GM12864 (cell line): Measurements from ENCODE around the gene LY6G6C.

Experiments
- DNase-seq: peaks from one replicate; pipeline ENCODE4 v3.0.0-alpha.2; 2011; ENCODE audit warnings: low read depth
- H3K4me3 ChIP-seq: 2 replicates; pipeline ENCODE4 v1.5.1; 2011; ENCODE audit warnings: mild to moderate bottlenecking, low read depth, low read length, control low read depth
- TF ChIP-seq, protein P1 (sequence below): IDR thresholded peaks from 2 replicates; pipeline ENCODE4 v1.5.1; 2011; ENCODE audit warnings: low read depth, mild to moderate bottlenecking, moderate library complexity, low read length, control low read depth, inconsistent platforms; ENCODE audit errors: missing control alignments

LY6G6C gene

DNA sequence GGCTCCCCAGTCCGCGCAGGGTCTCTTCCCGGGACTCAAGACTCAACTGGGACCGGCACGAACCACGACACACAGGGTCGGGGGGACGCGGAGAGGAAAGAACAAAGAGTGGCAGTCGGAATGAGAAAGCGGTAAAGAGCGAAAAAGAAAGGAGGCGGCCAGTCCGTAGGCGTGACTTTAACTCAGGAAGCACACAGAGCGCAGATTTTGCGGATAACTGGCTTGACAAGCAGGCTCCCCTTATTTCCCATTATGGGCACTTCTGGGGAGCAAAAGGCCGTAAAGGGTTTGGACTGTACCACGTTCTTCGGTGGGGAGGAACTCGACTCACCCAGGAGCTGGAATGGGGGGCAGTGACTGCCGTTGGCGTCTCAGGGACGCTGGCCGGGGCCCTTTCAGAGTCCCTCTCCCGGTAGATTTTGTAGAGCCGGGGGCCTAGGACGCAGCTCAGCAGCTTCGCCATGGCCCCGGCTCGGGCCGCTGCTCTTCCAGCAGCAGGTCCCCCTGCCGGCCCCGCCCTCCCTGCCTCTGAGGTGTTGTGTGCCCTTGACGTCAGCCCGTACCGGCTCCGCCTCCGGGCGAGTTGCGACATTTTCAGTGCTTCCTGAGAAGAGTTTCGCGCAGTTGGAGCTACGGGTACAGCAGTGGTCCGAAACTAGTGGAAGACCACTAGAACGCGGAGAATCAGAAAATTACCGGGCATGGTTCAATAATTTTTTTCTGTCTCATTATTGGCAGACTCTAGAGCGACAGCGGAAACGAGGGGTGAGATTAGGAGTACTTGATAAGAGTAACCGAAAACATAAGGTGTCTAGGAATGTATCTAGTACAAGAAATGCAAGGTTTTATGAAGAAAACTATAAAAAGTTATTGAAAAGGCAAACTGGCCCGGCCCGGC, 18.5 kb downstream of the LY6G6C start, which contains the start of gene ABHD16A:
Gene ABHD16A (minus strand): TSS at position 506 of the 898 bp plus-strand sequence. CDS start 43 bp downstream, at position 463.
- DNase-seq, result peak; percentile 96
- TF ChIP-seq, protein P1, sequence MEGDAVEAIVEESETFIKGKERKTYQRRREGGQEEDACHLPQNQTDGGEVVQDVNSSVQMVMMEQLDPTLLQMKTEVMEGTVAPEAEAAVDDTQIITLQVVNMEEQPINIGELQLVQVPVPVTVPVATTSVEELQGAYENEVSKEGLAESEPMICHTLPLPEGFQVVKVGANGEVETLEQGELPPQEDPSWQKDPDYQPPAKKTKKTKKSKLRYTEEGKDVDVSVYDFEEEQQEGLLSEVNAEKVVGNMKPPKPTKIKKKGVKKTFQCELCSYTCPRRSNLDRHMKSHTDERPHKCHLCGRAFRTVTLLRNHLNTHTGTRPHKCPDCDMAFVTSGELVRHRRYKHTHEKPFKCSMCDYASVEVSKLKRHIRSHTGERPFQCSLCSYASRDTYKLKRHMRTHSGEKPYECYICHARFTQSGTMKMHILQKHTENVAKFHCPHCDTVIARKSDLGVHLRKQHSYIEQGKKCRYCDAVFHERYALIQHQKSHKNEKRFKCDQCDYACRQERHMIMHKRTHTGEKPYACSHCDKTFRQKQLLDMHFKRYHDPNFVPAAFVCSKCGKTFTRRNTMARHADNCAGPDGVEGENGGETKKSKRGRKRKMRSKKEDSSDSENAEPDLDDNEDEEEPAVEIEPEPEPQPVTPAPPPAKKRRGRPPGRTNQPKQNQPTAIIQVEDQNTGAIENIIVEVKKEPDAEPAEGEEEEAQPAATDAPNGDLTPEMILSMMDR, result no peak

DNA sequence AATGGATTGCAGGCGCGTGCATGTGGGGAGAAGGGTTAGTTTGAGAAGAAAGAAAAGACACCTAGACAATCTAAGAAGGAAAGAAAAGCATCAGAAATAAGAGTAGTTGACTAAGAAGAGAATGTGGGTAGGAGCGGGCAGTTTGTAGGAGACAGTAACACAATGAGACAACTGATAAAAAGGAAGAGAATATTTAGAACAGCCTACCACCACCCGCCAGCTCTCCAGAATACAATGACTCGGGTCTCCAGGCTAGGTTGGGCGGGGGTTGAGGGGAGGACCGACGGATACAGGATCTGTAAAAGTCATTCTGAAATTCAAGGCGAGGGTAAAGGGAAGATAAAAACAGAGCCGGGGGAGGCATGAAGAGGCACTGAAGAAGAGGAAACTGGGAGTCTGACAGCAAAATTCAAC, 19.1 kb downstream of the LY6G6C start:
- TF ChIP-seq, protein P1, result no peak
- DNase-seq, result no peak
- peak overlapping the region; percentile 90 for H3K4me3 ChIP-seq

More for the DNA sequence above, 18.5 kb downstream of the LY6G6C start, which contains the start of gene ABHD16A:
- peak within 1 kb of the TSS; percentile 90 for H3K4me3 ChIP-seq

DNA sequence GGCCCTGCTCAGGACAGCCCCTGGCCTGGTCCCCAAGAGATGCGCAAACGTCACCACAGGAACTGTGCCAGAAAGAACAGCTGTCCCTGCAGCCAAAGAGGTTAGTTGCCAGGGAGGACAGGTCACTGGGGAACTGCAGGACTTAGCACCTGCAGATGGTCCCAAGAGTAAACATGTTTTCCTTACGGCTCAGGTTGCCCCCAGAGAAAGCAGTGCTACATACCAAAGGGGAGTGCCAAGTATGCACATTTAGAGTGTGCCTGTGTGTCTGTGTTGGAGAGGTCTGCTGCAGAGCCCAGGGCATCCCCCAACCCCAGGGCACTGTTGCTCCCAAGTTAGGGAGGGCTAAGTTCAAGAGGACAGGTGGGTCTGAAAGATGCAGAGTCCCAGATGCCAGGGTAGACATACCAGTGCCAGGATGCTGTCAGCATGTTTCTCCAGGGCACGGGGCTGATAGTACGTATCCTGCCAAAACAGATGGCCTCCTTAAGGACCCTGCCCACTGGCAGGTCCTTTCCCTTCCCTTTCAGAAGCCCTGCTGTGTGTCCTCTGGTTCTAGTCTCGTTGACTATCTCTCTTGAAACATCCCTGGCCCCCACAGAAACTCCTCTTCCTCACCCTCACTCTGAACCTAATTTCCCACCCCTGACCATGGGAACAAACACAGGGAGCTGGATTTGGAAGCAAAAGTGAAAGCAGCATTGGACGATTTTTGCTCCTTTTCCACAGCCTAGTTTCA, 19.7 kb downstream of the LY6G6C start:
- TF ChIP-seq, protein P1, result no peak
- DNase-seq, result no peak
- H3K4me3 ChIP-seq, result peak overlapping the region; percentile 90

DNA sequence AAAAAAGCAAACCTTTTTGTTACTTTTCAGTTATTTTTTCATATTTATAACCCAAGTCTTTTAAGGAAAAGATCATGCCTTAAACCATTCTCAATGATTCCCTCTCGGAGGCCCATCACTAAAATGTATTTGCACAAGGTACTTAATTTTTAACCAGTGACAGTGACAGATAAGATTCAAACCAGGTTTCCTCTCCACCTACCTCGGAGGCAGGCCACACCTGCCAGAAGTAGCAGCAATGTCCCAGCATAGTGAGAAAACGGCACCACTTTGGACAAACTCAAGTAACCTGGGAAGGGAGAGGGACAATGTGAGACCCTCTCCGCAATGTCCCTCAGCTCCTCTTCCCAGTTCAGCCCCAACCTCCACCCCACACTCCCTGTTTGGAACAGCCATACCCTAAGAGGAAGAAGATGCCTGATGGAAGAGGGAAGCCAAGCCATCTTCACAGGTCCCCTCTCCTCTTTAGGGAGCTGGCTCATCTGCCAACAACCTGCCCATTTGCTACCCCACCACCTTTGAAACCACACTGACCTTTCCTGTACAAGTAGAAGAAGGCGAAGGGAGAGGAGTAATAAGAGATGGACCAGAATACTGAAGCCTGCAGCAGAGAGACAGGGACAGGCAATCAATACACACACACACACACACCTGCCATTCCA, 20.7 kb downstream of the LY6G6C start:
- no peak overlapping the region for H3K4me3 ChIP-seq
- TF ChIP-seq, protein P1, result no peak
- DNase-seq, result no peak

DNA sequence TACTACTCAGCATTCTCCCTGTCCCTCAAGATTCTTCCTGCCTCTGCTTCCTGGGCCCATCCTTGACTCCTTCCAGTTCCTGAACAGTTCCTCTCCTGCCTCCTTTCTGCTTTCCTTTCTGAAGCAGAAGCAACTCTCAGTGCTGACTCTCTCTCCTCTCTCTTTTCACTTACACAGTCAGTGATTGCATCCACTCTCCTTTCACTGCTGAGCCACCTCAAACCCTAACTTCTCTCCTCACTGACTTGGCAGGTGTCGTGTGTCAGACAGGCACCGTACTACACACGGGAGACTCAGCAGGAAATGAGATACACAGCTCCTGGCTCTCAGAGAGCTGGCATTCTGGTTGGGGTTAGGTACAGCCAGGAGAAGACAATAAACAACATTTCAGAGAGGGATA, 24.0 kb downstream of the LY6G6C start:
- no peak for DNase-seq
- H3K4me3 ChIP-seq, result no peak overlapping the region
- TF ChIP-seq, protein P1, result no peak

DNA sequence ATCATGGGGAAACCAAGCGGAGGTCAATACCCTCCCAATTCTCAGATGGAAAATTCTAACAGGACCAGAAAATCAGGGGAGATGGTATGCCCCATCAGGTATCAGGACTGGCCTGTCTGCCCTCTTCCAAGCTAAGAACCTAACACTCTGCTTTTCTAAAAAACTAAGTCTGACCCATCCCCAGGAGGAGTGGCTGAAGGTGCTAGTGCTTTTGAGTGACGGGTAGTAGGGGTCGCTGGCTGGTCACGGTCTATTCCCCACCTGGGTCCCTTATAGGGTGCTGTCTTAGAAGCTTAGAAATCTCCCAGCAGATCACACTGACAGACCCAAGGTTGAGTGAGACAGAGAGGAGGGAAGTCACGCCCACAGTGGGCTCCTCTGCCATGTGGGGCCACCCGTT, 28.0 kb downstream of the LY6G6C start:
- TF ChIP-seq, protein P1, result no peak

More for the DNA sequence above, 28.0 kb downstream of the LY6G6C start:
- no peak overlapping the region for H3K4me3 ChIP-seq
- DNase-seq, result no peak
